IPS-15b (cell line): ENCODE results near the gene JMJD4.

ENCODE experiments used
- H3K27me3 ChIP-seq: one replicate; pipeline ENCODE4 v1.6.1; 2013; ENCODE audit warnings: low read length; ENCODE audit not compliant: control insufficient read depth, insufficient read depth
- H3K36me3 ChIP-seq: one replicate; pipeline ENCODE4 v1.6.1; 2013; ENCODE audit warnings: low read length; ENCODE audit not compliant: control insufficient read depth, insufficient read depth
- H3K4me1 ChIP-seq: one replicate; pipeline ENCODE4 v1.6.1; 2013; ENCODE audit warnings: mild to moderate bottlenecking, low read length; ENCODE audit not compliant: control insufficient read depth, insufficient read depth
- H3K4me3 ChIP-seq: one replicate; pipeline ENCODE4 v1.5.1; 2013; ENCODE audit warnings: low read depth, low read length
- H3K9ac ChIP-seq: one replicate; pipeline ENCODE4 v1.6.1; 2013; ENCODE audit warnings: low read depth, mild to moderate bottlenecking, low read length
- H3K9me3 ChIP-seq: one replicate; pipeline ENCODE4 v1.6.1; 2013; ENCODE audit warnings: mild to moderate bottlenecking, low read length; ENCODE audit not compliant: control insufficient read depth, insufficient read depth

JMJD4 gene

DNA sequence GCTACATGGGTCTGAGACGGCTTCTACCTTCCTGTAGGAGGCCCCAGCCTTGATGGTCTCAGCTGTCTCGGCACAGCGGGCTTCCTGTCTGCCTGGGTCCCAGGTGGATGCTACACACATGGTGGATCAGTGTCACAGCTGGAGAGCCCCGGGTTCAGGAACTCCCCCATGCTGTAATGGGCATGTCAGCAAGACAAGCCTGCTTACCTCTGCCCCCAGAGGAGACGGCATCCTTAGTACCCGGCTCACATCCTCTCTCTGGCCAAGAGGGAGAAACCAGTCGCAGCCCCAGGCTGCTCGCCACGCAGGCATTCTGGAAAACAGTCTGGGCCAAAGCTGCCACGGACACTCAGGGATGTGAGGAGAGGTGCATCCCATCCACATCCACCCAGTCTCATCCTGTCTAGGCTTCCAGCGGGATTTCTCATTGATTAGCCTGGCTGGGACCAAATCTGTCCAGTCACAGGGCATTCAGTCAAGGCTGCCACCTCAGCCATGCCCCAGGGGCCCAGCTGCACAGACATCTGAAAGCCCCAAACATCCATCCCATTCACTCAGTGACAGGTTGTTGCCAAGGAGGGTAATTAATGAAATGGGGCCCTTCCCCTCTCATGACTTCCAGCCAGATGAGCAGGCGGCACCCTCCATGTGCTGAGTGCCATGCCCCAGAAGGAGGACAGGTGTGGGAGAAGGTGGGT, 10.6 kb upstream of the JMJD4 start:
- no peak overlapping the region for H3K9ac ChIP-seq
- no peak overlapping the region for H3K4me3 ChIP-seq
- H3K36me3 ChIP-seq, result peaks cover 2% of the 10 kb centered on the region
- H3K4me1 ChIP-seq, result no peaks in the 10 kb centered on the region
- no peaks in the 10 kb centered on the region for H3K9me3 ChIP-seq
- no peaks in the 10 kb centered on the region for H3K27me3 ChIP-seq

GRCh38 chr1:227744668-227745067, 9.6 kb upstream of the JMJD4 start:
- Histone ChIP-seq H3K4me1 (no peaks in the 10 kb centered on the region), H3K27me3 (no peaks in the 10 kb centered on the region), H3K9ac (no peak overlapping the region), H3K9me3 (no peaks in the 10 kb centered on the region), H3K4me3 (no peak overlapping the region), H3K36me3 (peaks cover 2% of the 10 kb centered on the region)

- Histone ChIP-seq H3K4me3 (no peak overlapping the region), H3K9ac (no peak overlapping the region), H3K36me3 (peaks cover 2% of the 10 kb centered on the region), H3K4me1 (no peaks in the 10 kb centered on the region), H3K9me3 (no peaks in the 10 kb centered on the region), H3K27me3 (no peaks in the 10 kb centered on the region)
Observed at GRCh38 chr1:227742738-227743715, 7.9 kb upstream of the JMJD4 start.

GRCh38 chr1:227741166-227741870, 6.2 kb upstream of the JMJD4 start:
- Histone ChIP-seq H3K4me1 (no peaks in the 10 kb centered on the region), H3K9me3 (no peaks in the 10 kb centered on the region), H3K4me3 (no peak overlapping the region), H3K9ac (no peak overlapping the region), H3K36me3 (peaks cover 2% of the 10 kb centered on the region), H3K27me3 (no peaks in the 10 kb centered on the region)

DNA sequence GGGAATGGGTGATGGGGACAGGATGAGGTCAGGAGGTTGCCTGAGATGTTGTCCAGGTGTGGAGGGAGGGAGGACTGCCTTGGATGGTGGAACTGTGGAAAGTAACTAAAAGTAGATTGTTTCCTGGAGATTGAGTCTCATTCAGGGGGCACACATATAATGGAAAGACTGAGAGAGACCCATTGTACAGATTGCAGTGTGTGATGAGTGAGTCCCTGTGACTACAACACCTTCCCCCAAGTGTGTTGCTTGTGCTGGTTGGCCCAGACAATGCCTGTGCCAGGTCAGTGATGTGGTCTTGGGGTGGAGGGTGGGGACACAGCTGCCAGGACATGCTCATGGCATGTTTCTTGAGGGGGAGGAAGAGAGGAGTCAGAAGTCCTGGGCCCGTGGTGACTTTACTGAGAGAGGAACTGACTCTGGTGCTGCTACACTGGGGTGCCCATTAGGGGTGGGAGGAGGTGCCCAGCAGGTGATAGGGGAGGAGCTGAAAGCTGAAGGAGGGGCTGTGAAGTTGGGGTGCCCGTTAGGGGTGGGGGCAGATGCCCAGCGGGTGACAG, 5.4 kb upstream of the JMJD4 start:
- Histone ChIP-seq H3K36me3 (peaks cover 2% of the 10 kb centered on the region), H3K4me1 (no peaks in the 10 kb centered on the region), H3K9me3 (no peaks in the 10 kb centered on the region), H3K27me3 (no peaks in the 10 kb centered on the region), H3K4me3 (no peak overlapping the region), H3K9ac (no peak overlapping the region)

DNA sequence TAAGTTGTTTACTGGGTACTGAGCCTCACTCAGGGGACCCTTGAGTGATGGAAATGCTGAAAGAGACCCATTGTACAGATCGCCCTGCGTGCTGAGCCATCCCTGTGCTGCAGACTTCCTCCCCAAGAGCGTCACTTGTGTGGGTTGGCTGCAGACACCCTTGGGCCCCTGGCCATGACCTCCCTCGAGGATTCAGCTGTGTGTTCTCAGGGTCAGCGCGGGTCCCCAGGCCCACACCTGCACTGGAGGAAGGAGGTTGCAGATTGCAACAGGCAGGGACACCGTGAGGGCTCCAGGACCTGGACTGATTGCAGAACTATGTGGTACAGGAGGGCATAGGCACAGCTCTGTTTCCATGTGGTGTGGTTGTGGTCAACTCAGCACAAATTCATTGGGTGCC, 4.5 kb upstream of the JMJD4 start:
- Histone ChIP-seq H3K36me3 (peaks cover 2% of the 10 kb centered on the region), H3K4me1 (no peaks in the 10 kb centered on the region), H3K9me3 (no peaks in the 10 kb centered on the region), H3K27me3 (no peaks in the 10 kb centered on the region), H3K9ac (no peak overlapping the region), H3K4me3 (no peak overlapping the region)

GRCh38 chr1:227738820-227739219, 3.7 kb upstream of the JMJD4 start:
- Histone ChIP-seq H3K27me3 (no peaks in the 10 kb centered on the region), H3K9ac (no peak overlapping the region), H3K36me3 (peaks cover 2% of the 10 kb centered on the region), H3K4me3 (no peak overlapping the region), H3K4me1 (no peaks in the 10 kb centered on the region), H3K9me3 (no peaks in the 10 kb centered on the region)

GRCh38 chr1:227736814-227737432, 1.8 kb upstream of the JMJD4 start:
- H3K27me3 ChIP-seq, result no peaks in the 10 kb centered on the region
- H3K4me3 ChIP-seq, result no peak overlapping the region
- H3K9ac ChIP-seq, result no peak overlapping the region
- no peaks in the 10 kb centered on the region for H3K4me1 ChIP-seq
- H3K36me3 ChIP-seq, result peaks cover 3% of the 10 kb centered on the region
- no peaks in the 10 kb centered on the region for H3K9me3 ChIP-seq

- H3K4me1 ChIP-seq, result no peaks in the 10 kb centered on the region
- peaks cover 3% of the 10 kb centered on the region for H3K36me3 ChIP-seq
- H3K27me3 ChIP-seq, result no peaks in the 10 kb centered on the region
- no peaks in the 10 kb centered on the region for H3K9me3 ChIP-seq
- no peak overlapping the region for H3K9ac ChIP-seq
- peak overlapping the region; percentile 65 for H3K4me3 ChIP-seq
Observed at GRCh38 chr1:227735539-227736285, 610 bp upstream of the JMJD4 start.

- Histone ChIP-seq H3K4me1 (no peaks in the 10 kb centered on the region), H3K27me3 (no peaks in the 10 kb centered on the region), H3K9ac (no peak overlapping the region), H3K36me3 (peaks cover 3% of the 10 kb centered on the region), H3K9me3 (no peaks in the 10 kb centered on the region), H3K4me3 (peak overlapping the region; percentile 75)
Observed at GRCh38 chr1:227734546-227734855, 601 bp downstream of the JMJD4 start.
